HepG2 (cell line): ENCODE results near the gene ZBP1. TPM values are rescaled to one million over a fixed set of nuclear protein-coding genes. Genes with fewer than 3 reads are reported as not detected.

ENCODE experiments used
- EP300 ChIP-seq, 3 experiments: sonication (generic) in 1 of 3; formaldehyde crosslinking in 1 of 3; IDR thresholded peaks; 2 replicates each; pipeline versions ENCODE4 v1.5.1 to v1.6.1; 2011 to 2020; ENCODE audit warnings: low read depth in 2 of 3, low read length in 2 of 3, borderline replicate concordance in 1 of 3, improper control_type of control experiment in 1 of 3, mild to moderate bottlenecking in 1 of 3, missing genetic modification reagents in 1 of 3, moderate library complexity in 1 of 3
- HES4 ChIP-seq: sonication (generic); formaldehyde crosslinking; IDR thresholded peaks from 2 replicates; pipeline ENCODE4 v1.9.0; 2021; ENCODE audit warnings: mild to moderate bottlenecking, missing genetic modification reagents, borderline replicate concordance
- KLF12 ChIP-seq: sonication (generic); formaldehyde crosslinking; IDR thresholded peaks from 2 replicates; pipeline ENCODE4 v1.4.0; 2020; ENCODE audit warnings: missing genetic modification reagents, borderline replicate concordance
- KLF9 ChIP-seq: IDR thresholded peaks from 2 replicates; pipeline ENCODE4 v1.6.1; 2016; ENCODE audit warnings: low read depth
- MED13 ChIP-seq: sonication (generic); formaldehyde crosslinking; IDR thresholded peaks from 2 replicates; pipeline ENCODE4 v1.5.0; 2020; ENCODE audit warnings: missing genetic modification reagents
- NFKBIZ ChIP-seq: IDR thresholded peaks from 2 replicates; pipeline ENCODE4 v1.6.1; 2018; ENCODE audit warnings: missing genetic modification reagents, missing compliant biosample characterization
- POGZ ChIP-seq: sonication (generic); formaldehyde crosslinking; IDR thresholded peaks from 2 replicates; pipeline ENCODE4 v1.4.0; 2020; ENCODE audit warnings: mild to moderate bottlenecking, missing genetic modification reagents
- ZNF101 ChIP-seq: sonication (generic); formaldehyde crosslinking; IDR thresholded peaks from 2 replicates; pipeline ENCODE4 v1.4.0; 2020; ENCODE audit warnings: mild to moderate bottlenecking, low read depth, missing genetic modification reagents, borderline replicate concordance
- ZNF33A ChIP-seq: sonication (generic); formaldehyde crosslinking; IDR thresholded peaks from 2 replicates; pipeline ENCODE4 v1.5.1; 2020; ENCODE audit warnings: missing genetic modification reagents, mild to moderate bottlenecking, moderate library complexity, borderline replicate concordance
- ZNF660 ChIP-seq: sonication (generic); formaldehyde crosslinking; IDR thresholded peaks from 2 replicates; pipeline ENCODE4 v1.5.1; 2020; ENCODE audit warnings: mild to moderate bottlenecking, low read depth, missing genetic modification reagents, borderline replicate concordance
- polyA plus RNA-seq, 8 experiments: library from polyadenylated mRNA; depleted of rRNA in 3 of 8; stranded (reverse) in 7 of 8; unstranded in 1 of 8; fragments of >200 nt; fragmentation: Illumina TruSeq in 4 of 8; extraction: Trizol in 4 of 8; gene quantifications; 2 replicates each; pipeline versions ENCODE4 v1.2.1 to v1.2.3, GENCODE V29; 2011 to 2016; ENCODE audit warnings: low read depth in 4 of 8, missing spikeins in 1 of 8, mixed read lengths in 1 of 8; ENCODE audit not compliant: insufficient read depth in 1 of 8
- total RNA-seq, 5 experiments: library from RNA; depleted of rRNA; stranded (reverse); fragments of >200 nt; fragmentation: Illumina TruSeq; extraction: Trizol; gene quantifications; 2 replicates each; pipeline ENCODE4 v1.2.3, GENCODE V29; 2016; ENCODE audit warnings: low read depth in 1 of 5
- TF ChIP-seq, protein P1 (sequence below): sonication (generic); formaldehyde crosslinking; IDR thresholded peaks from 2 replicates; pipeline ENCODE4 v1.8.1; 2022; ENCODE audit warnings: low read depth, mild to moderate bottlenecking, missing genetic modification reagents
- TF ChIP-seq, protein P2 (sequence below): sonication (generic); formaldehyde crosslinking; IDR thresholded peaks from 2 replicates; pipeline ENCODE4 v1.4.0; 2020; ENCODE audit warnings: mild to moderate bottlenecking, missing genetic modification reagents
- TF ChIP-seq, protein P3 (sequence below): sonication (generic); formaldehyde crosslinking; IDR thresholded peaks from 2 replicates; pipeline ENCODE4 v1.5.0; 2020; ENCODE audit warnings: mild to moderate bottlenecking, missing genetic modification reagents
- TF ChIP-seq, protein P4 (sequence below): sonication (generic); formaldehyde crosslinking; IDR thresholded peaks from 2 replicates; pipeline ENCODE4 v1.8.1; 2023; ENCODE audit warnings: mild to moderate bottlenecking, inconsistent platforms, moderate library complexity, missing genetic modification reagents, borderline replicate concordance
- TF ChIP-seq, protein P5 (sequence below): sonication (generic); formaldehyde crosslinking; IDR thresholded peaks from 2 replicates; pipeline ENCODE4 v1.8.0; 2022; ENCODE audit warnings: missing genetic modification reagents, mild to moderate bottlenecking, borderline replicate concordance
- TF ChIP-seq, protein P6 (sequence below): sonication (generic); formaldehyde crosslinking; IDR thresholded peaks from 2 replicates; pipeline ENCODE4 v1.4.0; 2020; ENCODE audit warnings: mild to moderate bottlenecking, missing genetic modification reagents, borderline replicate concordance
- TF ChIP-seq, protein P7 (sequence below): sonication (generic); formaldehyde crosslinking; IDR thresholded peaks from 2 replicates; pipeline ENCODE4 v1.4.0; 2020; ENCODE audit warnings: mild to moderate bottlenecking, missing genetic modification reagents
- TF ChIP-seq, protein P8 (sequence below): sonication (generic); formaldehyde crosslinking; IDR thresholded peaks from 2 replicates; pipeline ENCODE4 v1.4.0; 2020; ENCODE audit warnings: missing genetic modification reagents

The ZBP1 gene
- total and polyA plus RNA-seq, 2 of the 13 experiments (the other 11 are each of a cell fraction or from before 2014, with no cell fraction given) = not detected

DNA sequence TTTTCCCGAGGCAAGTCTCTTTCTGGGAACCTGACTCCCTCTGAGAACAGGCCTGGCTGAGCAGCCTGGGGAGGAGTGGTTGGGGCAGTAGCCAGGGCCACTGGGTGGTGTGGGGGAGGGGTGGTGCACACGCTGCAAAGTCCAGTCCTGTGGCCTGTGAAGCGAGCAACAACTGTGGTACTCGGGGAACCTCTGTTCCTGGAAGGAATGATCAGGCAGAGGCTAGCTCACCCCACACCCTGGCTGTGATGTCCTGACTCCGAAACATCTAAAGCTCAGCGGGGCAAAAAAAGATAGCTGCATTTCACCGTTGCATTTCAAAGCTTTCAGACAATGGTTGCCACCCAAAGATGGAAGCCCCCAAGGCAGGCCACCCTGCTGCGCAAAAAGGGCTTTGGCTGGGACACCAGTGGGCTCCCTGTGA lies 33.8 kb downstream of the ZBP1 start (continued):
- TF ChIP-seq ZNF101 (no peak), KLF9 (CRISPR knock-in tag) (no peak), EP300 (IDR thresholded peaks at IDR 0.05; ENCODE audit: low read depth in 2 of 2, low read length in 2 of 2) (peak in 1 of 2 experiments; percentile 66; a peak in 1 of 4 replicates), EP300 (CRISPR knock-in tag; IDR thresholded peaks at IDR 0.05; ENCODE audit: borderline replicate concordance) (no peak), MED13 (CRISPR knock-in tag) (no peak), POGZ (CRISPR knock-in tag) (no peak; the same call in 1 of the 2 replicates), ZNF33A (CRISPR knock-in tag) (no peak), ZNF660 (CRISPR knock-in tag) (no peak), KLF12 (peak; percentile 90; the same call in 1 of the 2 replicates), HES4 (CRISPR knock-in tag) (no peak; the same call in 1 of the 2 replicates), NFKBIZ (no peak)
- TF ChIP-seq, protein P1, sequence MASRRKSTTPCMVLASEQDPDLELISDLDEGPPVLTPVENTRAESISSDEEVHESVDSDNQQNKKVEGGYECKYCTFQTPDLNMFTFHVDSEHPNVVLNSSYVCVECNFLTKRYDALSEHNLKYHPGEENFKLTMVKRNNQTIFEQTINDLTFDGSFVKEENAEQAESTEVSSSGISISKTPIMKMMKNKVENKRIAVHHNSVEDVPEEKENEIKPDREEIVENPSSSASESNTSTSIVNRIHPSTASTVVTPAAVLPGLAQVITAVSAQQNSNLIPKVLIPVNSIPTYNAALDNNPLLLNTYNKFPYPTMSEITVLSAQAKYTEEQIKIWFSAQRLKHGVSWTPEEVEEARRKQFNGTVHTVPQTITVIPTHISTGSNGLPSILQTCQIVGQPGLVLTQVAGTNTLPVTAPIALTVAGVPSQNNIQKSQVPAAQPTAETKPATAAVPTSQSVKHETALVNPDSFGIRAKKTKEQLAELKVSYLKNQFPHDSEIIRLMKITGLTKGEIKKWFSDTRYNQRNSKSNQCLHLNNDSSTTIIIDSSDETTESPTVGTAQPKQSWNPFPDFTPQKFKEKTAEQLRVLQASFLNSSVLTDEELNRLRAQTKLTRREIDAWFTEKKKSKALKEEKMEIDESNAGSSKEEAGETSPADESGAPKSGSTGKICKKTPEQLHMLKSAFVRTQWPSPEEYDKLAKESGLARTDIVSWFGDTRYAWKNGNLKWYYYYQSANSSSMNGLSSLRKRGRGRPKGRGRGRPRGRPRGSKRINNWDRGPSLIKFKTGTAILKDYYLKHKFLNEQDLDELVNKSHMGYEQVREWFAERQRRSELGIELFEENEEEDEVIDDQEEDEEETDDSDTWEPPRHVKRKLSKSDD (CRISPR knock-in tag) = 0 out of 2 replicates have a peak, but pooled peaks have one; percentile 49
- TF ChIP-seq, protein P2, sequence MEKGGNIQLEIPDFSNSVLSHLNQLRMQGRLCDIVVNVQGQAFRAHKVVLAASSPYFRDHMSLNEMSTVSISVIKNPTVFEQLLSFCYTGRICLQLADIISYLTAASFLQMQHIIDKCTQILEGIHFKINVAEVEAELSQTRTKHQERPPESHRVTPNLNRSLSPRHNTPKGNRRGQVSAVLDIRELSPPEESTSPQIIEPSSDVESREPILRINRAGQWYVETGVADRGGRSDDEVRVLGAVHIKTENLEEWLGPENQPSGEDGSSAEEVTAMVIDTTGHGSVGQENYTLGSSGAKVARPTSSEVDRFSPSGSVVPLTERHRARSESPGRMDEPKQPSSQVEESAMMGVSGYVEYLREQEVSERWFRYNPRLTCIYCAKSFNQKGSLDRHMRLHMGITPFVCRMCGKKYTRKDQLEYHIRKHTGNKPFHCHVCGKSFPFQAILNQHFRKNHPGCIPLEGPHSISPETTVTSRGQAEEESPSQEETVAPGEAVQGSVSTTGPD (CRISPR knock-in tag) = no peak
- TF ChIP-seq, protein P3, sequence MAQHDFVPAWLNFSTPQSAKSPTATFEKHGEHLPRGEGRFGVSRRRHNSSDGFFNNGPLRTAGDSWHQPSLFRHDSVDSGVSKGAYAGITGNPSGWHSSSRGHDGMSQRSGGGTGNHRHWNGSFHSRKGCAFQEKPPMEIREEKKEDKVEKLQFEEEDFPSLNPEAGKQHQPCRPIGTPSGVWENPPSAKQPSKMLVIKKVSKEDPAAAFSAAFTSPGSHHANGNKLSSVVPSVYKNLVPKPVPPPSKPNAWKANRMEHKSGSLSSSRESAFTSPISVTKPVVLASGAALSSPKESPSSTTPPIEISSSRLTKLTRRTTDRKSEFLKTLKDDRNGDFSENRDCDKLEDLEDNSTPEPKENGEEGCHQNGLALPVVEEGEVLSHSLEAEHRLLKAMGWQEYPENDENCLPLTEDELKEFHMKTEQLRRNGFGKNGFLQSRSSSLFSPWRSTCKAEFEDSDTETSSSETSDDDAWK (CRISPR knock-in tag) = no peak
- TF ChIP-seq, protein P4, sequence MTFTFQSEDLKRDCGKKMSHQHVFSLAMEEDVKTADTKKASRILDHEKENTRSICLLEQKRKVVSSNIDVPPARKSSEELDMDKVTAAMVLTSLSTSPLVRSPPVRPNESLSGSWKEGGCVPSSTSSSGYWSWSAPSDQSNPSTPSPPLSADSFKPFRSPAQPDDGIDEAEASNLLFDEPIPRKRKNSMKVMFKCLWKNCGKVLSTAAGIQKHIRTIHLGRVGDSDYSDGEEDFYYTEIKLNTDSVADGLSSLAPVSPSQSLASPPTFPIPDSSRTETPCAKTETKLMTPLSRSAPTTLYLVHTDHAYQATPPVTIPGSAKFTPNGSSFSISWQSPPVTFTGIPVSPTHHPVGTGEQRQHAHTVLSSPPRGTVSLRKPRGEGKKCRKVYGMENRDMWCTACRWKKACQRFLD (CRISPR knock-in tag) = no peak
- TF ChIP-seq, protein P5, sequence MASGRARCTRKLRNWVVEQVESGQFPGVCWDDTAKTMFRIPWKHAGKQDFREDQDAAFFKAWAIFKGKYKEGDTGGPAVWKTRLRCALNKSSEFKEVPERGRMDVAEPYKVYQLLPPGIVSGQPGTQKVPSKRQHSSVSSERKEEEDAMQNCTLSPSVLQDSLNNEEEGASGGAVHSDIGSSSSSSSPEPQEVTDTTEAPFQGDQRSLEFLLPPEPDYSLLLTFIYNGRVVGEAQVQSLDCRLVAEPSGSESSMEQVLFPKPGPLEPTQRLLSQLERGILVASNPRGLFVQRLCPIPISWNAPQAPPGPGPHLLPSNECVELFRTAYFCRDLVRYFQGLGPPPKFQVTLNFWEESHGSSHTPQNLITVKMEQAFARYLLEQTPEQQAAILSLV (CRISPR knock-in tag) = peak; percentile 82
- TF ChIP-seq, protein P6, sequence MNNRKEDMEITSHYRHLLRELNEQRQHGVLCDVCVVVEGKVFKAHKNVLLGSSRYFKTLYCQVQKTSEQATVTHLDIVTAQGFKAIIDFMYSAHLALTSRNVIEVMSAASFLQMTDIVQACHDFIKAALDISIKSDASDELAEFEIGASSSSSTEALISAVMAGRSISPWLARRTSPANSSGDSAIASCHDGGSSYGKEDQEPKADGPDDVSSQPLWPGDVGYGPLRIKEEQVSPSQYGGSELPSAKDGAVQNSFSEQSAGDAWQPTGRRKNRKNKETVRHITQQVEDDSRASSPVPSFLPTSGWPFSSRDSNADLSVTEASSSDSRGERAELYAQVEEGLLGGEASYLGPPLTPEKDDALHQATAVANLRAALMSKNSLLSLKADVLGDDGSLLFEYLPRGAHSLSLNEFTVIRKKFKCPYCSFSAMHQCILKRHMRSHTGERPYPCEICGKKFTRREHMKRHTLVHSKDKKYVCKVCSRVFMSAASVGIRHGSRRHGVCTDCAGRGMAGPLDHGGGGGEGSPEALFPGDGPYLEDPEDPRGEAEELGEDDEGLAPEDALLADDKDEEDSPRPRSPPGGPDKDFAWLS (CRISPR knock-in tag) = no peak
- TF ChIP-seq, protein P7, sequence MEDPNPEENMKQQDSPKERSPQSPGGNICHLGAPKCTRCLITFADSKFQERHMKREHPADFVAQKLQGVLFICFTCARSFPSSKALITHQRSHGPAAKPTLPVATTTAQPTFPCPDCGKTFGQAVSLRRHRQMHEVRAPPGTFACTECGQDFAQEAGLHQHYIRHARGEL (CRISPR knock-in tag) = no peak
- TF ChIP-seq, protein P8, sequence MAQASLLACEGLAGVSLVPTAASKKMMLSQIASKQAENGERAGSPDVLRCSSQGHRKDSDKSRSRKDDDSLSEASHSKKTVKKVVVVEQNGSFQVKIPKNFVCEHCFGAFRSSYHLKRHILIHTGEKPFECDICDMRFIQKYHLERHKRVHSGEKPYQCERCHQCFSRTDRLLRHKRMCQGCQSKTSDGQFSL (CRISPR knock-in tag) = no peak
